ENCODE measurements around the gene CLK2.

CLK2 gene

DNA sequence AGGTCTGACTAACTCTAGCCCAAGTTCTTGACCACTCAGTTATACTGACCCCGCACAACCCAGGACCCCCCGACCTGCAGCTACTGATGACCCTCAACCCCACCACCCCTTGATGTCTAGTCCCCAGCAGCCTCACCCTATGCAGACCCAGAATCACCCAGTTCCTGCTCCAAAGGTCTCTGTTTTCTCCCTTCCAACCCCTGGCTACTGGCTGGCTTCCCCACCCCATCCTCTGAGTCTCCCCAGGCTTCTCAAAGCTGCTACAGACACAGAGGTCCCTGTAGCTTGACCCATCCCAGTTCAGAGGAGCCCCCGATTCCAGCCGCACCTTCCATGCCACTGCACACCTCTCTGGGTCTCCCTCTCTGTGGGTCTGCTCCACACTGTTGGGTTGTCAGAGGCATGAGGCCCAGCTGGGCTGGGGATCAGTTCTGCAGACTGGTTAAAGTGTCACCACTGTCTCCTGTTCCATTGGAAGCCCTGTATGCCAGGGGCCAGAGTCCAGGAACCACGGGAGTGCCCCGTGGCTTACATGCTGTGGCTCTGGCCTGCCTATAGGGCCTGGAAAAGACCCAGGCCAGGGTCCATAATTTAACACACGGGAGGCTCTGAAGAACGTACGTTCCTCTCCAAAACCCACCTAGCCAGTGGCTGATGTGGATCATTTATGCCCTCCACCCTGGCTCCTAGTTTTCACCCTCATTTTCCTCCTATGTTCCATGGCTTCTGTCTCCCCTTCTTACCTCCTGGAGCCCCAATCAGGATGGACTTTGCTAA is 27.4 kb upstream of the CLK2 start:
- TF ChIP-seq, protein P1, sequence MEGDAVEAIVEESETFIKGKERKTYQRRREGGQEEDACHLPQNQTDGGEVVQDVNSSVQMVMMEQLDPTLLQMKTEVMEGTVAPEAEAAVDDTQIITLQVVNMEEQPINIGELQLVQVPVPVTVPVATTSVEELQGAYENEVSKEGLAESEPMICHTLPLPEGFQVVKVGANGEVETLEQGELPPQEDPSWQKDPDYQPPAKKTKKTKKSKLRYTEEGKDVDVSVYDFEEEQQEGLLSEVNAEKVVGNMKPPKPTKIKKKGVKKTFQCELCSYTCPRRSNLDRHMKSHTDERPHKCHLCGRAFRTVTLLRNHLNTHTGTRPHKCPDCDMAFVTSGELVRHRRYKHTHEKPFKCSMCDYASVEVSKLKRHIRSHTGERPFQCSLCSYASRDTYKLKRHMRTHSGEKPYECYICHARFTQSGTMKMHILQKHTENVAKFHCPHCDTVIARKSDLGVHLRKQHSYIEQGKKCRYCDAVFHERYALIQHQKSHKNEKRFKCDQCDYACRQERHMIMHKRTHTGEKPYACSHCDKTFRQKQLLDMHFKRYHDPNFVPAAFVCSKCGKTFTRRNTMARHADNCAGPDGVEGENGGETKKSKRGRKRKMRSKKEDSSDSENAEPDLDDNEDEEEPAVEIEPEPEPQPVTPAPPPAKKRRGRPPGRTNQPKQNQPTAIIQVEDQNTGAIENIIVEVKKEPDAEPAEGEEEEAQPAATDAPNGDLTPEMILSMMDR (IDR thresholded peaks at IDR 0.05), result no peak
- Mint-ChIP-seq H3K4me3 (no peak overlapping the region), H3K9me3 (peaks cover 4% of the 10 kb centered on the region), H3K4me1 (peaks cover 18% of the 10 kb centered on the region), H3K27ac (no peak overlapping the region), H3K36me3 (ENCODE audit: low read depth) (no peaks in the 10 kb centered on the region), H3K27me3 (ENCODE audit: low read depth, poor library complexity) (peaks cover 33% of the 10 kb centered on the region)
- DNase-seq, result no peak

DNA sequence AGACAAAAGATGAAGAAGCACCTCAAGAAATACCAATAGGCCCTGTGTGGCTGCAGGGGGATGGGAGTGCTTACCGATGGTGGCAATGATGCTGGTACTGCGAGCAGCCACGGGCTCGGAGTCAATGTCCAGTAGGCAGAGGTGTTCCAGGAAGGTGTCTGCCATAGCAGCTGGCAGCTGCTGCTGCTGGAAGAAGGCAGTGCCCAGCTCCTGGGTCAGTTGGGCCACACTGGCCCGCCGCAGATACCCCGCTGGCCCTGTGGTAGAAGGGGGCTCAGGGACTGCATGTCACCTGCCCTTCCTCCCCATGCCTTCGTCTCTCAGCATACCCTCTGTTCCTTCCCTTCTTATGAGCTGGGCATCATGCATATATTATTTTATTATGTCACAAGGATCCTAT is 26.7 kb upstream of the CLK2 start:
- TF ChIP-seq, protein P1 (IDR thresholded peaks at IDR 0.05), result no peak
- DNase-seq, result no peak
- no peak overlapping the region for H3K4me3 Mint-ChIP-seq
- H3K9me3 Mint-ChIP-seq, result peaks cover 4% of the 10 kb centered on the region
- H3K36me3 Mint-ChIP-seq (ENCODE audit: low read depth), result no peaks in the 10 kb centered on the region
- peaks cover 36% of the 10 kb centered on the region for H3K27me3 Mint-ChIP-seq (ENCODE audit: low read depth, poor library complexity)
- peaks cover 21% of the 10 kb centered on the region for H3K4me1 Mint-ChIP-seq
- H3K27ac Mint-ChIP-seq, result no peak overlapping the region

DNA sequence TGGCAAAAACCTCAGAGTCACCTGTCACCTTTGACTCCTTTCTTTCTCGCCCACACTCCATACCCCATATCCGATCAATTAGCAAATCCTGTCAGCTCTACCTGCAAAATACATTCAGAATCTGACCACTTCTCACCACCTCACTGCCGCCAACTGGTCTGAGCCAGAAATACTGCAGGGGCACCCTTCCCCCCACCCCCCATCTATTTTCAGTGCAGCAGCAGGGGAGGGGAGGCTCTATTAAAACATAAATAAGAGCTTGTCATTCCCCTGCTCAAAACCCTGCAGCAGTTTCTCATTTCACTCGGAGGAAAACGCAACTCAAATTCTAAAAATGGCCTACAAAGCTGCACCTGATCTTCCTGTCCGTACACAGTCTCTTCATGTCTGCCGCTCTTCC is 24.1 kb upstream of the CLK2 start:
- Mint-ChIP-seq H3K4me1 (peaks cover 21% of the 10 kb centered on the region), H3K36me3 (ENCODE audit: low read depth) (no peaks in the 10 kb centered on the region), H3K27me3 (ENCODE audit: low read depth, poor library complexity) (peaks cover 61% of the 10 kb centered on the region), H3K27ac (no peak overlapping the region), H3K4me3 (no peak overlapping the region), H3K9me3 (peaks cover 4% of the 10 kb centered on the region)
- no peak for DNase-seq
- TF ChIP-seq, protein P1 (IDR thresholded peaks at IDR 0.05), result no peak

DNA sequence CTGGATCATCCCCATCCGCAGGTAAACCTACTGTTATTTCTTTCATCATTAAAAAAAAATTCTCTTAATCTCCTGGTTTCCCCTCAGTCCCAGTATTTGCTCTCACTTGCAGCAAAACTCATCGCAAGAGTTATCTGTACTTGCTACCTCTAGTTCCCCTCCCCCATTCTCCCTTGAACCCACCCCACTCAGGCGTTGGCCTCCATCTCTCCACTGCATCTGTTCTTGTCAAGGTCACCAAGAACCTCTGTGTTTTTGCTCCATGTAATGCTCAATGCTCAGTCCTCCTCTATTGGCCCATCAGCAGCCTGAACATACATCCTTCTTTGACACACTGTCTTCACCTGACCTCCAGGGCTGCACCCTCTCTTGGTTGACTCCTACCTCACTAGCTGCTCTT is 23.4 kb upstream of the CLK2 start:
- no peak overlapping the region for H3K27ac Mint-ChIP-seq
- no peak for DNase-seq
- peaks cover 68% of the 10 kb centered on the region for H3K27me3 Mint-ChIP-seq (ENCODE audit: low read depth, poor library complexity)
- peaks cover 21% of the 10 kb centered on the region for H3K4me1 Mint-ChIP-seq
- peaks cover 4% of the 10 kb centered on the region for H3K9me3 Mint-ChIP-seq
- TF ChIP-seq, protein P1 (IDR thresholded peaks at IDR 0.05), result no peak
- H3K4me3 Mint-ChIP-seq, result no peak overlapping the region
- no peaks in the 10 kb centered on the region for H3K36me3 Mint-ChIP-seq (ENCODE audit: low read depth)

DNA sequence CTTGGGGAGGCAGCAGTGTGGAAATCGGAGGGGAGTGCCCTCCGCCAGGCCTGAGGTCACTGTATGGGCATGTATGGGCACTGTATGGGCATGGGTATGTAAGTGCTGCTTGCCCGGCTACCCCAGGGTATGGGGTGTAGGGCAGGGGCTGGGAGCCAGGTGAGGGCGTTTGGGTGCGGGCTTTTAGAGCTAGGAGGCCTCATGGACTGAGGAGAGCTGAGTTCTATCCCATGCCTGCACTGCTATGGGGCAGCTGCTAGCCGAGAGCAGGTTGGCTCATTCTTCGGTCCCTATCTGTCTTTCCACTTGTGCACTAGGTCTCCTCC is 22.6 kb upstream of the CLK2 start:
- Mint-ChIP-seq H3K4me1 (peaks cover 21% of the 10 kb centered on the region), H3K27ac (no peak overlapping the region), H3K4me3 (no peak overlapping the region), H3K9me3 (peaks cover 4% of the 10 kb centered on the region), H3K27me3 (ENCODE audit: low read depth, poor library complexity) (peaks cover 72% of the 10 kb centered on the region), H3K36me3 (ENCODE audit: low read depth) (no peaks in the 10 kb centered on the region)
- DNase-seq, result no peak
- TF ChIP-seq, protein P1 (IDR thresholded peaks at IDR 0.05), result no peak

All from nephron progenitor cell (in vitro differentiated cells).